K562 (cell line): ENCODE measurements around the gene RNF151. TPM values are rescaled to one million over a fixed set of nuclear protein-coding genes. Genes with fewer than 3 reads are reported as not detected.

Source experiments
- COPS2 ChIP-seq: fragments of 450-650 bp; conservative IDR thresholded peaks from 2 replicates; pipeline ENCODE4 v1.6.1; 2016; ENCODE audit warnings: mild to moderate bottlenecking, moderate library complexity
- DPF2 ChIP-seq: fragments of 450-650 bp; IDR thresholded peaks from 2 replicates; pipeline ENCODE4 v1.6.1; 2016
- ESRRA ChIP-seq: fragments of 450-650 bp; IDR thresholded peaks from 2 replicates; pipeline ENCODE4 v1.6.1; 2014; ENCODE audit warnings: low read depth, mild to moderate bottlenecking, moderate library complexity, borderline replicate concordance
- FOXO4 ChIP-seq: fragments of 450-650 bp; formaldehyde crosslinking; IDR thresholded peaks from 2 replicates; pipeline ENCODE4 v1.4.0; 2020; ENCODE audit warnings: mild to moderate bottlenecking, moderate library complexity
- HNRNPL ChIP-seq: fragments of 200-400 bp; formaldehyde crosslinking; IDR thresholded peaks from 2 replicates; pipeline ENCODE4 v1.6.1; 2017; ENCODE audit warnings: low read depth, mild to moderate bottlenecking, low read length
- JUND ChIP-seq, 2 experiments: IDR thresholded peaks; 2 replicates in 1 of 2; 3 replicates in 1 of 2; pipeline ENCODE4 v1.6.1; 2011; ENCODE audit warnings: borderline replicate concordance in 2 of 2, low read depth in 2 of 2, low read length in 2 of 2, improper control_type of control experiment in 1 of 2, missing biosample characterization in 1 of 2, missing genetic modification characterization in 1 of 2, missing genetic modification reagents in 1 of 2
- NRF1 ChIP-seq, 2 experiments: fragments of 450-650 bp; IDR thresholded peaks in 1 of 2; conservative IDR thresholded peaks in 1 of 2; 2 replicates each; pipeline ENCODE4 v1.6.1; 2014; ENCODE audit warnings: mild to moderate bottlenecking in 2 of 2
- TBP ChIP-seq: optimal IDR thresholded peaks from 2 replicates; pipeline ENCODE3; 2011; ENCODE audit warnings: low read depth, low read length, improper control_type of control experiment
- polyA plus RNA-seq, 8 experiments: library from polyadenylated mRNA; depleted of rRNA in 4 of 8; stranded (reverse) in 5 of 8; unstranded in 3 of 8; fragments of >200 nt; fragmentation: Nextera tagmentation in 2 of 8; fragmentation: Illumina TruSeq in 1 of 8; extraction: Ambion mirVana in 2 of 8; extraction: Trizol in 1 of 8; gene quantifications; 2 replicates each; pipeline versions ENCODE4 v1.2.1 to v1.2.3, GENCODE V29; 2011 to 2014; ENCODE audit warnings: inconsistent platforms in 1 of 8, missing spikeins in 1 of 8
- total RNA-seq, 7 experiments: library from RNA; depleted of rRNA in 6 of 7; stranded (reverse); fragments of >200 nt in 6 of 7; fragmentation: Illumina TruSeq in 2 of 7; extraction: Trizol in 2 of 7; gene quantifications; 2 replicates each; pipeline versions ENCODE4 v1.2.1 to v1.2.3, GENCODE V29; 2011 to 2021; ENCODE audit warnings: low replicate concordance in 1 of 7
- TF ChIP-seq, protein P1 (sequence below), 2 experiments: fragments of 450-650 bp in 1 of 2; sonication (generic) in 1 of 2; formaldehyde crosslinking in 1 of 2; IDR thresholded peaks; 2 replicates each; pipeline versions ENCODE4 v1.7.1 to v1.9.0; 2016 to 2022; ENCODE audit warnings: inconsistent platforms in 1 of 2, mild to moderate bottlenecking in 1 of 2, missing genetic modification reagents in 1 of 2
- TF ChIP-seq, protein P2 (sequence below): fragments of 450-650 bp; IDR thresholded peaks from 2 replicates; pipeline ENCODE4 v1.6.1; 2016

Gene RNF151
- total and polyA plus RNA-seq, 9 of the 15 experiments (the other 6 are each of a cell fraction or from before 2014, with no cell fraction given) = not detected

- TF ChIP-seq FOXO4 (CRISPR knock-in tag) = no peak
- 0 out of 2 replicates have a peak, but pooled peaks have one; percentile 29 for TF ChIP-seq HNRNPL
- TF ChIP-seq, protein P1, sequence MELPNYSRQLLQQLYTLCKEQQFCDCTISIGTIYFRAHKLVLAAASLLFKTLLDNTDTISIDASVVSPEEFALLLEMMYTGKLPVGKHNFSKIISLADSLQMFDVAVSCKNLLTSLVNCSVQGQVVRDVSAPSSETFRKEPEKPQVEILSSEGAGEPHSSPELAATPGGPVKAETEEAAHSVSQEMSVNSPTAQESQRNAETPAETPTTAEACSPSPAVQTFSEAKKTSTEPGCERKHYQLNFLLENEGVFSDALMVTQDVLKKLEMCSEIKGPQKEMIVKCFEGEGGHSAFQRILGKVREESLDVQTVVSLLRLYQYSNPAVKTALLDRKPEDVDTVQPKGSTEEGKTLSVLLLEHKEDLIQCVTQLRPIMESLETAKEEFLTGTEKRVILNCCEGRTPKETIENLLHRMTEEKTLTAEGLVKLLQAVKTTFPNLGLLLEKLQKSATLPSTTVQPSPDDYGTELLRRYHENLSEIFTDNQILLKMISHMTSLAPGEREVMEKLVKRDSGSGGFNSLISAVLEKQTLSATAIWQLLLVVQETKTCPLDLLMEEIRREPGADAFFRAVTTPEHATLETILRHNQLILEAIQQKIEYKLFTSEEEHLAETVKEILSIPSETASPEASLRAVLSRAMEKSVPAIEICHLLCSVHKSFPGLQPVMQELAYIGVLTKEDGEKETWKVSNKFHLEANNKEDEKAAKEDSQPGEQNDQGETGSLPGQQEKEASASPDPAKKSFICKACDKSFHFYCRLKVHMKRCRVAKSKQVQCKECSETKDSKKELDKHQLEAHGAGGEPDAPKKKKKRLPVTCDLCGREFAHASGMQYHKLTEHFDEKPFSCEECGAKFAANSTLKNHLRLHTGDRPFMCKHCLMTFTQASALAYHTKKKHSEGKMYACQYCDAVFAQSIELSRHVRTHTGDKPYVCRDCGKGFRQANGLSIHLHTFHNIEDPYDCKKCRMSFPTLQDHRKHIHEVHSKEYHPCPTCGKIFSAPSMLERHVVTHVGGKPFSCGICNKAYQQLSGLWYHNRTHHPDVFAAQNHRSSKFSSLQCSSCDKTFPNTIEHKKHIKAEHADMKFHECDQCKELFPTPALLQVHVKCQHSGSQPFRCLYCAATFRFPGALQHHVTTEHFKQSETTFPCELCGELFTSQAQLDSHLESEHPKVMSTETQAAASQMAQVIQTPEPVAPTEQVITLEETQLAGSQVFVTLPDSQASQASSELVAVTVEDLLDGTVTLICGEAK (IDR thresholded peaks at IDR 0.05) = 0 out of 2 replicates have a peak, but pooled peaks have one; percentile 30
- TF ChIP-seq, protein P1 (CRISPR knock-in tag; IDR thresholded peaks at IDR 0.05) = no peak
- TF ChIP-seq DPF2 = no peak
- TF ChIP-seq TBP = peak; percentile 0
- TF ChIP-seq ESRRA = 0 out of 2 replicates have a peak, but pooled peaks have one; percentile 26
- TF ChIP-seq, protein P2, sequence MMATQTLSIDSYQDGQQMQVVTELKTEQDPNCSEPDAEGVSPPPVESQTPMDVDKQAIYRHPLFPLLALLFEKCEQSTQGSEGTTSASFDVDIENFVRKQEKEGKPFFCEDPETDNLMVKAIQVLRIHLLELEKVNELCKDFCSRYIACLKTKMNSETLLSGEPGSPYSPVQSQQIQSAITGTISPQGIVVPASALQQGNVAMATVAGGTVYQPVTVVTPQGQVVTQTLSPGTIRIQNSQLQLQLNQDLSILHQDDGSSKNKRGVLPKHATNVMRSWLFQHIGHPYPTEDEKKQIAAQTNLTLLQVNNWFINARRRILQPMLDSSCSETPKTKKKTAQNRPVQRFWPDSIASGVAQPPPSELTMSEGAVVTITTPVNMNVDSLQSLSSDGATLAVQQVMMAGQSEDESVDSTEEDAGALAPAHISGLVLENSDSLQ = no peak
- no peak for TF ChIP-seq JUND (IDR thresholded peaks at IDR 0.05; ENCODE audit: borderline replicate concordance, low read depth, low read length)
- TF ChIP-seq JUND (tag; IDR thresholded peaks at IDR 0.05; ENCODE audit: borderline replicate concordance, low read depth, low read length) = no peak
- TF ChIP-seq COPS2 = no peak
- peak; percentile 74 to 76 for TF ChIP-seq NRF1 (conservative IDR thresholded peaks at IDR 0.05 in 1 of 2, IDR thresholded peaks at IDR 0.05 in 1 of 2)
These were observed 26.2 kb downstream of the RNF151 start (continued) for GRCh38 chr16:1992704-1993317.
